RPMI7951 (cell line): ENCODE measurements around the gene SPRED1. TPM values are rescaled to one million over a fixed set of nuclear protein-coding genes. Genes with fewer than 3 reads are reported as not detected.

ENCODE experiments used
- DNase-seq: peaks from one replicate; pipeline ENCODE4 v3.0.0-alpha.2; 2012; ENCODE audit warnings: low read depth
- total RNA-seq: library from RNA; depleted of rRNA; stranded (reverse); fragments of >200 nt; shearing (Covaris generic); gene quantifications from 2 replicates; pipeline ENCODE4 v1.2.3, GENCODE V29; 2014; rRNA removed

SPRED1 gene
- total RNA-seq, 1 experiment from 2014 or later: 67.6 TPM

GRCh38 chr15:38354315-38354929 is 101.8 kb downstream of the SPRED1 start:
- peak; percentile 70 for DNase-seq

- peak; percentile 31 for DNase-seq
Observed at GRCh38 chr15:38362355-38362754, 109.7 kb downstream of the SPRED1 start.

GRCh38 chr15:38367476-38367875 is 114.8 kb downstream of the SPRED1 start:
- DNase-seq: no peak

GRCh38 chr15:38369936-38370478 is 117.4 kb downstream of the SPRED1 start:
- DNase-seq: no peak

- no peak for DNase-seq
Observed at GRCh38 chr15:38373016-38373415, 120.4 kb downstream of the SPRED1 start.

- no peak for DNase-seq
Observed at GRCh38 chr15:38374029-38374428, 121.4 kb downstream of the SPRED1 start.

GRCh38 chr15:38374556-38374955 is 121.9 kb downstream of the SPRED1 start:
- DNase-seq: no peak

GRCh38 chr15:38376081-38376480 is 123.4 kb downstream of the SPRED1 start:
- DNase-seq: no peak

- DNase-seq: no peak
Observed at GRCh38 chr15:38377636-38378035, 125.0 kb downstream of the SPRED1 start.

- DNase-seq: peak; percentile 21
Observed at GRCh38 chr15:38378161-38378560, 125.5 kb downstream of the SPRED1 start.

GRCh38 chr15:38389924-38390542 is 137.4 kb downstream of the SPRED1 start:
- peak; percentile 60 for DNase-seq

- DNase-seq: peak; percentile 39
Observed at GRCh38 chr15:38391191-38391590, 138.6 kb downstream of the SPRED1 start.

- peak; percentile 100 for DNase-seq
Observed at GRCh38 chr15:38398134-38398533, 145.5 kb downstream of the SPRED1 start.

GRCh38 chr15:38401106-38401505 is 148.5 kb downstream of the SPRED1 start:
- peak; percentile 51 for DNase-seq

- DNase-seq: peak; percentile 51
Observed at GRCh38 chr15:38401701-38402100, 149.1 kb downstream of the SPRED1 start.

- DNase-seq: peak; percentile 35
Observed at GRCh38 chr15:38406436-38406835, 153.8 kb downstream of the SPRED1 start.

Other genes with a start within 250 kb of the SPRED1 start
- 11.7 and 13.0 TPM in 2 replicates for gene FAM98B, start 201.3 kb downstream of the SPRED1 start, total RNA-seq